GM11168 (cell line): ENCODE measurements around the gene DNAJC11.

ENCODE experiments used
- in situ Hi-C: fragments of 300-500 bp; cut with MboI; formaldehyde crosslinking; loops from one replicate; pipeline ENCODE4 v1.12.0; 2022; ENCODE audit warnings: low sequenced_read_pairs; ENCODE audit not compliant: unreplicated experiment

The DNAJC11 gene

DNA sequence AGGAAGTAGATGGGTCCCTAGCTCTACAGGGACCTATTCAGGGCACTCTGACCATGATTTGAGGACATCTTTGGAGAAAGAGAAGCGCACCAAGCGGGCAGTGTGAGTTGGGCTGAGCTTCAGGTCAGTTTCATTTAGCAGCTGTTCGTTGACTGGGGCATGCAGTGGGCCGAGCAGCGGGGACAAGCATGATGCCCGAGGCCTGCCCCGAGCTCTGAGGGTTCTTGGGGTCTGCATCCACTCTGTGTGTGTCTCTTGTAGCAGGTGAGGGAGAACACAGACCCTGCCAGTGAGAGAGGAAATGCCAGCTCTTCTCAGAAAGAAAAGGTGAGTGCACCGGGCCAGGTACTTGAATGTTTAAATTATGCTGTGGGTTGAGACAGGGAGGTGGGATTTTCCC lies 71.6 kb downstream of the DNAJC11 start:
- in situ Hi-C loops, result no loop called here

DNA sequence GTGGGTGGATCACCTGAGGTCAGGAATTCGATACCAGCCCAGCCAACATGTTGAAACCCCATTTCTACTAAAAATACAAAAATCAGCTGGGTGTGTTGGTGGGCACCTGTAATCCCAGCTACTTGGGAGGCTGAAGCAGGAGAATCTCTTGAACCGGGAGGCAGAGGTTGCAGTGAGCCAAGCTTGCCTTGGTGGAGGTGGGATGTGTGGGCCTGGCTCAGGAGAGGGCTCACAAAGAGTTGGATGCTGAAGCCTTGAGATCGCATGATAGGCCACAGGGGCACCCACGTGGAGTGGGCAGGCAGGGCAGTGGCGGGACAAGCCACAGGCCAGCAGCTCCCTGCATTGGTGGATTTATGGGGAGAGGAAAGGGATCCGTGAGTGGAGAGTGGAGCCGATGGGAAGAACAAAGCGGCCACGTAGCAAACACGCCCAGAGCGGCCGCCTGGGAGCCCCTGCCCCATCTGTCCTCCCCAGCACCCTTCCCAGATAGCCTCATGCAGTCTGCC lies 72.6 kb downstream of the DNAJC11 start:
- in situ Hi-C loops, result no loop called here

DNA sequence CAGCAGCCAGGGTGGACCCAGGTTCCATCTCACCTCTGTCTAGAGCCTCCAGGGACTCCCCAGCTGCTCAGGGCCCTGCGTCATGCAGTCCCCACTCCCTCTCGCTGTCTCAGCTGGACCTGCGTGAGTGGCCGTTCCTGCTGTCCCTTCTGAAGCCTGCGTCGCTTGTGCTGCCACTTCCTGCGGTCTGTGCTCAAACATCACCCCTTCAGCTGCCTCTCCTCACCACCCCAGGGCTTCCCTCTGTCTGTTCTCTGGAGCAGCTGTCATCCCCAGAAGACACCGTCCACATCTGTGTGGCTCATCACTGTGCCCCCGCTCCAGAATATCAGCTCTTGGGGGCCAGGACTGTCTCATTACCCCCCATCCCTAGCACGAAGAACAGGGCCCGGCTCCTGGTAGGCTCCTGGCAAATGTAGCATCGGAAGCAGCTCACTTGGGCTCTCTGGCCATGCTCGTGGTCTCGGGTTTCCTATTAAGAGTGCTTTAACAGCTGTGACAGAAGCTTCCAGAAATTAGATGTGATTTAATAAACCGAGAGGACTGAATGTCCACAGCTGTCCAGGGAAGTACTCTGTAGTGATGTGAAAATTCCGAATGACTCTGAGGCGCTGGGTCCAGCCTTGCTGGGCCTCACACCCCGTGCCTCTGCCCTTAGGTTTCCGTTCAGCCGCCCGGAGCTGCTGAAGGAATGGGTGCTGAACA lies 73.6 kb downstream of the DNAJC11 start:
- in situ Hi-C loops, result no loop called here

DNA sequence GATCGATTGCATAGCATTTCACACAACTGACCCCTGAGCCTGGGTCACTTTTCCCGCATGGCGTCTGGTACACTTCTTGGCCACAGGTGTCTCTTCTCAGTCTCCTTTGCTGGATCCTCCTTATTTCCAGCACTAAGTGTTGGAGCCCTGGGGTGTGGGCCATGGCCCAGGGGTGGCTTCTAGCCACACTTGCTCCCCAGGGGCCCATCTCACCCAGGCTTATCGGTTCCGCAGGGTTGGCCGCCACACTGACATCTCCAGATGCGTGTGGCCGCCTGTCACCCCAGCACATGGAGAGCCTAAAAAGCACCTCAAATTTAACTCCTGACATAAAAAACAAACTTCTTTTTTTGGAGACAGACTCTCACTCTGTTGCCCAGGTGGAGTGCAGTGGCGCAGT lies 74.6 kb downstream of the DNAJC11 start:
- in situ Hi-C loops, result no loop called here

DNA sequence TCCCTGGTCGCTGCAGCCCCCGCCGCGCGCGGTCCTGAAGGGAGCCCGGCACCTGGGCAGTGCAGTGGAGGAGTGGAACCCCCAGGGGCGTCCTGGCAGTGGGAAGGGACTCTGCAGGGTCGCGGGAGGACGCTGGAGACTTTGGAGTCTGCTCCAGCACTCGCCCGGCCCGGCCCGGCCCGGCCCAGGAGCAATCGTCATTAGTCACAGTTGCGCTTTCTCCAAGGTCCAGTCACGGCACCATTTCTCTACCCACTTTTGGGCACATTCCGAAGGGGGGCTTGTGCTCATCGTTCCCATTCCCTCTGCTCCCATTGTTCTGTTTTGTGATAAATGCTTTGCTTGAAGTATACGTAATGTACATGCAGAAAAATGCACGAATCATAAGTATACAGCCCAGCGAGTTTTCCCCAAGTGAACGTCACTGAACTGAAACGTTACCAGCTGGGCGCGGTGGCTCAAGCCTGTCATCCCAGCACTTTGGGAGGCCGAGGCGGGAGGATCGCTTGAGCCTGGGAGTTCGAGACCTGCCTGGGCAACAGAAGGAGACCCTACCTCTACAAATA lies 75.9 kb downstream of the DNAJC11 start:
- in situ Hi-C loops, result no loop called here

DNA sequence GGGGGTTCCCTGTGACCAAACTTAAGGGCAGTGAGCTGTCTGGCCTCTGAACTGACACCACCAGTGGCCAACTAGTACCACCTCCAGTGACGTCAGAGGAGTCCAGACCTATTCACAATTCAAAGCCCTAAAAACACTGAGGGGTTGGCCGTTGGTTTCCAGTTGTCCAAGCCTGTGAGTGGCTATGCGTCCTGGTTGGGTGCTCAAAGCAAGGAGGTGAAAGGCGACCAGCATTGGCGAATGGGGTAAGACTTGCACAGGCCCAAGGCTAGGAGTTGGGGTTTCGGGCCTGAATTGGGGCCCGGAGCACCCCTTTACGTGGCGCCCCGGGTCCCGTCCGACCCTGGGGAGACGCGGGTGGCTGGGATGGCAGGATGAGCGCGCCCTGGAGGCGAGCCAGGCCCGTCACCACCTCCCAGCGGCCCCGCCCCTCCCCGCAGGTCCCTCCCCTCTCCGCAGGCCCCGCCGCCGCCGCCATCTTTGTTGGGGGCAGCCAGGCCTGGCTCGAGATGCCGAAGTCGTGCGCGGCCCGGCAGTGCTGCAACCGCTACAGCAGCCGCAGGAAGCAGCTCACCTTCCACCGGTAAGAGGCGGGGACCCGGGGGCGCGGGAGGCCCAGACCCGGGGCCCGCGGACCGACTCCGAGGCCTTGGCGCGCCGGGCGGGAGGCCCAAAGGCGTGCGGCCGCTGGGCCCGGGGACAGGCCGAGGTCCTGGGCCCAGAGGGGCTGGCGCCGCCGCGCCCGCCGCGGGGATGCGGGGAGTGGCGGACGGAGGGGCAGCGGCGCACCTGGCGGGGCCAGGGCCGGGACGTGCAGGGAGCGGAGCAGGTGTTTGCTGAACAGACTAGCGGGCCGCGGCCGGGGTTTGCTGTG lies 76.7 kb downstream of the DNAJC11 start, which contains the start of gene THAP3:
THAP3 (plus strand) TSS at position 159 of the 874 bp plus-strand sequence; CDS start at position 510, 351 bp downstream.
- in situ Hi-C loops, result no loop called here

DNA sequence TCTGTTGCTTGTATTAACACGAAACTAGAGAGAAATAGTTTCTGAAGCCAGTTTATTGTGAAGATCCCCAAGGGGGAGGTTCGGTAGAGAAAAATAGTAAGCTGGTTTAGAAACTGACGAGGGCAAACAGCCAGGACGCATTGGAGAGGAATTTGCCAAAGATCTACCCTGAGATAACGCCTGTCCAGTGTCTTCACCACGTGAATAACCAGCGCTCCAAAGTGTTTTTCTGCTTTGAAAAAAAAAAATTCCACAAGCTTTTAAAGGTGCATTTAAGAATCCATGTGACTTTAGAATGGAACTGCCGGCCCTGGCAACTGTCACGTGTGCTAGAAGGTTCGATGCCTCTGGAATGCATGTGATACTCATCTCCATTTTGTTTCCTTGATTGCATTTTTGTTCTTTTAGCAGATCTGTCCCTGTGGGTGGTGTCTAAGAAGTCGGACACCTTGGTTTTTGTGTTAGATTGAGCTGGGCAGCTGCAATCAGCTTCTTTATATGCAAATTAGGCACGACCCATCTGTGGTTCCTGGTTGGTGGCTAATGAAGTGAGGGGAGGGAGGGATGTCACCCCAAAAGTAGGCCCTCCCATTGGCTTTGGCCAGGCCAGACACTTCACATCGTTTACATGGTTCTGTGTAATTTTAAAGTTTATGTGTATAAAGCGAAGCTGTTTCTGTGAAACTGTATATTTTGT lies 78.2 kb downstream of the DNAJC11 start:
- in situ Hi-C loops, result no loop called here

DNA sequence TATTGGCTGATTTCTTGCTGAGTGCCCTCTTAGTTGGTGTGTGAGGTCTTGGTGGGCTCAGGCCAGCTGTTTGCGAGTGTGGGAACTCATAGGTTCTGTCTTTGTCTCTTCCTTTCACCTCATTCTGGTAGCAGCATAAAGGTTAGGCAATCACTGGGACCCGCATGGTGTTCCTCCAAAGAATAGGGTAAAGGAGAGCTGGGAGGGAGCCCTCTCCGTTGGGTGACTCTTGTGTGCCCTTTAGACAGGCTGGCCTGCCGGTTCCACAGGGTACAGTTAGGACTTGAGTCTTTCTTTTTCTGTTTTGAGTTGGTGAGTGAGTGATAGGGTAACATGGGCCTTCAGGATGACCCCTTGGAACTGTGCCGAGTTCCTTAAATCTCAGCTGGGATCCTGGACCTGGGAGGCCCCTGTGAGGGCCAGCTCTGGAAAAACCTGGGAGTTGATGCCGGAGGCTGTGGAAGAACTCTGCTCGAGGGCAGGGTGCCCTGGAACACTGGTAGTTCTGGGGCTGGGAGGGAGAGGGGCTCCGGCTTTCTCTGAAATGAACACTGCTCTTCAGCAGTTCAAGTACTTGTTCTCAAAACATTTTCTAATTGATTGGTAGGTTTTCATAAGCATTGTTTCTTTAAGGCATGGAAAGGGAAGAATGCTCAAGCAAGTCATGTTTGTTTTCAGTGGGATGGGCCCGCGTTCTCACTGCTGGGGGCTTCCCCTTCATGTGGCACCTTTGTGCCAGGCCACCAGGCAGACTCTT lies 79.0 kb downstream of the DNAJC11 start:
- in situ Hi-C loops, result no loop called here

DNA sequence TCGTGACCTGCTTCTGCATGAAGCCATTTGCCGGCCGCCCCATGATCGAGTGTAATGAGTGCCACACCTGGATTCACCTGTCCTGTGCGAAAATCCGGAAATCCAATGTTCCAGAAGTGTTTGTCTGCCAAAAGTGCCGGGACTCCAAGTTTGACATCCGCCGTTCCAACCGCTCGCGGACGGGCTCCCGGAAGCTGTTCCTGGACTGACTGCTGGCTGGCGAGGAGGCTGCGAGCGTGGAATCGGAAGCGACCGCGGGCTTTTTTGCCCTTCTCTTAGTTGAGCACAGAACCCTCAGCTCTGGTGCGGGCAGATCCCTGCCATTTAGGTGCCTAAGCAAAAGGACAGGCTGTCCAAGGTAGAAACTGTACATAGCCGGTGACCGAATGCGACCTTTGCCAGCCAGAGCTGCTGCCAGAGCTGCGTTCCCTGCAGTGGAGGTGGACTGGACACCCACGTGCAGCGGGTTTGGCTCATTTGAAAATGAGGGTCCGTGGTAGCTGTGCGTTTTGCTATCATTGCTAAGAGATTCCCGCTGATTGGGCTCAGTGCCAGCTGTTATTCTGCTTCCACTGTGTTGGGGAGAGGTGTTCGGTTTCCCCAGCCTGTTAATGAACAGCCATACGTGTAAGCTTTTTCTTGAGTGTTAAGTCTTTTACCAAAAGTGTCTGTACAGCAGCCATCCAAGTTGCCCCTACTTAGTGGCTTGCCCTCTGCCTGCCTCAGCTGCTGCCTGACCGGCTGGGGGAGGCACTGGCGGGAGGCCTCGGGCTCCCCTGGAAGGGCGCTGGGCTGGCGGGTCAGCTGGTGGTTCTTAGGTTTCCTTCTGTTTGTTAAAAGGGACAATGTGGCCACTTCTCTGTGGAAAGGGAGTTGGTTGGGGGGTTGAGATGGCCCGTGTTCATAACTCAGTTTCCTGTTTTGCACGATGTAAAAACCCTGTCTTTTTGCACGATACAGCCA lies 79.9 kb downstream of the DNAJC11 start:
- in situ Hi-C loops, result no loop called here

DNA sequence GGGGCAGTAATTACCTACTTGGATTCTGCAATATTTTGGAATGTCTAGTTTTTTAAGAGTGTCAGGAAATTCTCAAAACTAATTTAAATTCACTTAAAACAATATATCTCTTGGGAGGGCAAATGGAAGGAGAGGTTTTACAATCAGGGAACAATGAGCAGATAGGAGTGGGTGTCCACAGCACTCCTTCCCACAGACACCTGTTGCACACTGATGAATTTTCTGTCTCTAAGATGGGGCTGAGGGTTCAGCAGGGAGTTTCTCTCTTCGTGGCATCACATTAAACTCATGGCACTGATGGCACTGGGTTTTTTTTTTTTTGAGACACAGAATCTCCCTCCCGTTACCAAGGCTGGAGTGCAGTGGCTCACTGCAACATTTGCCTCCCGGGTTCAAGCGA lies 82.6 kb downstream of the DNAJC11 start:
- in situ Hi-C loops, result no loop called here

DNA sequence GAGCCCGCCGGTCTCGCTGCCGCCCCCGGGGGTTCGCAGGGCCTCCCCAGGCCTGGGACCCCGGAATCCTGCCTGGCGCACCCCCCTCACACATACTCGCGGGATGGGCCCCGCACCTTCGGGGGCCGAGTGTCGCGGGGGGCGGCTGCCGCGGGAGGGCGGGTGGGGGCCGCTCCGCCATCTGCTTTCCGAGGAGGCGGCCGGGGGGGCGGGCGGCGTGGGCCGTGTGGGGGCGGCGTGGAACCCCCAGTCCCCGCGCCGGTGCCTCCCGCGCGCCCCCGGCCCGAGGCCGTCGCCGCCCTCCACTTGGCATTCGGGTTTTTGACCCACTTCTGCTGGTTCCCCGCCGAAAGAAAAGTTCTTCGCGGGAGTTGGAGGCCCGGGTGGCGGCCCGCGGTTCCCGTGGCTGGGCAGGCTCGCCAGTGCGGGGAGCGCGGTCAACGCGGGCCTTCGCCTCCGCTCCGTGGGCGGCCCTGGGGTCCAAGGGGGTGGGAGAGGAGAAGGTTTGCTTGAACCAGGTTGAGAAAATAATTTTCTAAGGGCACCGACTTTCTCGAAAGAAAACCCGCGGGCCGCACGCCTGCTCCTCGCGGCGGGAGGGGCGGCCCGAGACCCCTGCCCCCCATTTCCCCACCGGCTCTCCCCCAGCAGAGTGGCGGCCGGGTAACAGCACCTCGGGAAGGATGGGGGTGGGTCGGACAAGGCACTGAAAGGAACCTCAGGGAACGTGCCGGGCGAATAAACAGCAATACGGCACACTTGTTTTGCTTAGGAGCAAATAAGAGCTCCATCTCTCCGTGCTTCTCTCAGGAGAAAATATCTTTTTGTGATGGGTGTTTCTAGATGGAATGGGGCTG lies 86.5 kb downstream of the DNAJC11 start:
- in situ Hi-C loops, result no loop called here

DNA sequence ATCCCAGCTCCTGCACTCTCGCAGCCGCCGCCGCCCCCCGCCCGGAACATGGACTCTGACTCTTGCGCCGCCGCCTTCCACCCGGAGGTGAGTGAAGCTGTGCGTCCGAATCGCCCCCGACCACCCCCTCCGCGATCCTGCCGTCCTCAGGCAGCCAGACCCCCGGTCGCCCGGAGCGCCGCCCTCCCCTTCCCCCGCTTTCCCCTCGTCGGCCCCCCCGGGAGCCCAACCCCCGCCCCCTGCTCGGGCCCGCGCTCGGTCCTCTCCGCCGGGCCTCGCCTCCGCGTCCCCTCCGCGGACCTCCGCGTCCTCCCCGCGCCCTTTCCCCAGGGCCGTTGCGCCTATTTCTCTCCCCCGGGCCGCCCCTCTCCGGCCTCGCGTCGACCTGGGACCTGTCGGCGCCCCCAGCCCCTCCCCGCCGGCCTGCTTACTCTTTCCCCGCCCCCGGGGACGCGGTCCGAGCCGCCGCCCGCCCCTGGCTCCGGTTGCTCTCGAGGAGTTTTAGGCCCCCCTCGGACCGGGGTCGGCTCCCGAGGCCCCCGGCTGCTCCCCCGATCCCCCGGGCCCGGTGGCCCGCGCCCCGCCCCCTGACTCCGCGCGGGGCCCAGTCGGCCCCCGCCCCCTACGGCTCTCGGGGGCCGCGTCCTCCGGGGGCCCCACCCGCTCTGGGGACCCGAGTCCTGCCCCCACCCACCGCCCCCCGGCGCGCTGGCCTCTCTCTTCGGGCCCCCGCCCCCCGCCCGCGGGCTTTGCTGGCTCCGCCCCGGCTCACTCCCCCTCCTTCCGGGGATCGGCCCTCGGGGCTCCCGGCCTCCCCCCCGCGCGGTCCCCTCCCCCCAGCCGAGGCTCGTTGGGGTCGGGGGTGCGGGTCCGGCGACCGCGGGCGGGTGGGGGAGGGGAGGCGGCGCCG lies 87.3 kb downstream of the DNAJC11 start:
- in situ Hi-C loops, result no loop called here

DNA sequence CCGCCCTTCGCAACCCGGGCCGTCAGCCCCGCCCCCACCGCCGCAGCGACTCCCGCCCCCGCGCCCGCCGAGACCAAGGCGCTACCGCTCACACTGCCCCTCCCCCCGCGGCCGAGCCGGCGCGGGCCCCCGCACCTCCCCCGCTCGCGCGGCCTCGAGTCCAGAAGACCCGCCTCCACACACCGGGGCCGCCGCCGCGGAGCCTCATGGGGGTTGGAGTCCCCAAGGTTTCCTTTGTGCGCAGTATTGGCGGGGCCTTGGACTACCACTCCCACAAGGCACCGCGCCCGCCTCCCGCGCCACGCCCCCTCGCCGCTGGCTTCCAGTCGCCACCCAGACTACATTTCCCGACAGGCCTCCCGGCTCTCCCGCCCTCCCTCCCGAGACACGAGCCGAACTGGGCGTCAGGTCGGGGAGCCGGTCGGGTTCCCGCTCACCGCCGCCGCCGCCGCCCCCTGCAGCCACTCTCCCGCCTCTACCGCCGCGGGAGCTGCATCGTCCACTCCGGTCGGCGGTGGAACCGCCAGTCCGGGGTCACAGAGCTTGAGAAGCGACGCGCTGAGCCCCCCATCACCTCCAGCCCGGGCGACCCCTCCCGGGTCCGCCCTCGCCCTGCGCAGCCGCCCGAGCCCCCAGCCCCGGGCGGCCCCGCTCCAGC lies 88.1 kb downstream of the DNAJC11 start, which contains the start of gene PHF13:
PHF13 (plus strand) TSS at position 371 of the 658 bp plus-strand sequence. CDS start 336 bp downstream, outside the sequence.
- in situ Hi-C loops, result no loop called here

DNA sequence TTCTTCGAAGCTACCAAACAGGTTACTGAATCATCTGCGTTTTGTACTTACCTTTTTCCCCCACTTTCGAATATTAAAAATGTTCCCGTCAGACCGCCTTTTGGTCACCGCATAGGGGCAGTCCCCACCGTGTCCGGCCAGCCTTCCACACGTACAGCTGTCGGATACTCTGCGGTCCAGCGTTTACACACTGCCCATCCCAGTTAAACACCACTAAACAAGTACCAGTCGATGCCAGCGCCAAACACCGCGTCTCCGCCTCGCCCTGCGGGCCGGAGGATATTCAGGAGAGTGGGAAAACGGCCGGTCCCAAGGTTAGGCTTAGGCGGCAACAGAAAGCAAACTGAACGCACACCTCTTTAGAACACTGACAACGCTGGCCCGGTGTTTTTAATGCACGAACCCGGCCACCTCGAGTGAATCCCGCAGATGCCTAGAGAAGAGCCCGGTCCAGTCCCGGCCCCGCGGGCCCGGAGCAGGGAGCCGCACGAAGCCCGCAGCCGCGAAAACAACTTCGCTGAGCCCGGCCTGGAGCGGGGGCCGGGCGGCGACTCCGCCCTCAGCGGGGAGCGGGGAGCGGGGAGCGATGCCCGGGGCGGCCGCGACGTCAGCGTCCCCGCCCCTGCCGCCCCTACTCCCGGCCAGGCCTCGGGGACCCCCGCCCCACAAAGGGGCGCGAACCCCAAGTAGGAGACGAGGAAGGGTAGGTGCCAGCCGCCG lies 88.8 kb downstream of the DNAJC11 start:
- in situ Hi-C loops, result no loop called here

DNA sequence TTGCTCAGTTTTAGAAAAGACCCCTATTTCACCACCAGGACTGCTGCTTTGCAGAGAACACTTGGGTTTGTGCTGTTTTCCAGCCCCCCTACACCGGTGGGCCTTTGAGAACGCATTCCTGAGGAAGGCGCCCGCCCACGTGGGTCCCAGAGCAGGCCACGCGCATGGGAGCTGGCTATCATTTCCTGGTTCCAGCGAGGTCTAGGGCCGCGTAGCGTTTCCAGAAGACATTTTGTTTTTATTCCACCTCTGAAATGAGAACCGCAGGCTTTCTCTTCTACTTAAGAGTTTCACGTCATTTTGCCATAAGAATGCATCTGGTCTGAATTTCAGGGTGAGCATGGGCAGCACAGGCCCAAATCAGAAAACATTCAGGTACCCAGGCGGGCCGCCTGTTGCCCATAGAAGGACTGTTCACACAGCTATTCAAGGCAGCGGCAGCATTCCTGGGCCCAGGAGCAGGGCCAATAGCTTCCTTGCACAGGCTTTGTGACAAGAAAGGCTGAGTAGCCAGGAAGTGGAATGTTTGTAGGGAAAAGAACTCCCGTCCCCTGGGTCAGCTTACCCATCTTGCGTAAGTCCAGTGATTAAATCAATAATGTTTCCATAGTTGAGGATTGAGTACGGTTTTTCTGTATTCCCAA lies 97.6 kb downstream of the DNAJC11 start:
- in situ Hi-C loops, result no loop called here
